Measurements from ENCODE around the gene ACCS.

ACCS gene

GRCh38 chr11:44080951-44081350 lies 14.9 kb downstream of the ACCS start:
- no peak for TF ChIP-seq SIN3A (IDR thresholded peaks at IDR 0.05; ENCODE audit: borderline replicate concordance, insufficient read depth, low read length)
- TF ChIP-seq TAF1 (IDR thresholded peaks at IDR 0.05; ENCODE audit: borderline replicate concordance, insufficient read depth, low read length): no peak
- TF ChIP-seq FOXP2 (optimal IDR thresholded peaks at IDR 0.05; ENCODE audit: borderline replicate concordance, extremely low read depth, extremely low read length, insufficient read depth): no peak
- TF ChIP-seq POLR2AphosphoS5 (IDR thresholded peaks at IDR 0.05; ENCODE audit: low read depth, low read length): no peak
- TF ChIP-seq REST (IDR thresholded peaks at IDR 0.05; ENCODE audit: insufficient read depth in 1 of 2, low read depth in 2 of 2, low read length in 2 of 2): no peak

- TF ChIP-seq SIN3A (IDR thresholded peaks at IDR 0.05; ENCODE audit: borderline replicate concordance, insufficient read depth, low read length): no peak
- TF ChIP-seq POLR2AphosphoS5 (IDR thresholded peaks at IDR 0.05; ENCODE audit: low read depth, low read length): no peak
- no peak for TF ChIP-seq FOXP2 (optimal IDR thresholded peaks at IDR 0.05; ENCODE audit: borderline replicate concordance, extremely low read depth, extremely low read length, insufficient read depth)
- TF ChIP-seq REST (IDR thresholded peaks at IDR 0.05; ENCODE audit: insufficient read depth in 1 of 2, low read depth in 2 of 2, low read length in 2 of 2): no peak
- TF ChIP-seq TAF1 (IDR thresholded peaks at IDR 0.05; ENCODE audit: borderline replicate concordance, insufficient read depth, low read length): no peak
Observed at GRCh38 chr11:44082645-44083044, 16.6 kb downstream of the ACCS start.

- TF ChIP-seq TAF1 (IDR thresholded peaks at IDR 0.05; ENCODE audit: borderline replicate concordance, insufficient read depth, low read length) (no peak), POLR2AphosphoS5 (IDR thresholded peaks at IDR 0.05; ENCODE audit: low read depth, low read length) (no peak), SIN3A (IDR thresholded peaks at IDR 0.05; ENCODE audit: borderline replicate concordance, insufficient read depth, low read length) (no peak), REST (IDR thresholded peaks at IDR 0.05; ENCODE audit: insufficient read depth in 1 of 2, low read depth in 2 of 2, low read length in 2 of 2) (no peak), FOXP2 (optimal IDR thresholded peaks at IDR 0.05; ENCODE audit: borderline replicate concordance, extremely low read depth, extremely low read length, insufficient read depth) (no peak)
Observed at GRCh38 chr11:44083433-44083832, 17.4 kb downstream of the ACCS start.

- TF ChIP-seq POLR2AphosphoS5 (IDR thresholded peaks at IDR 0.05; ENCODE audit: low read depth, low read length) (no peak), TAF1 (IDR thresholded peaks at IDR 0.05; ENCODE audit: borderline replicate concordance, insufficient read depth, low read length) (no peak), FOXP2 (optimal IDR thresholded peaks at IDR 0.05; ENCODE audit: borderline replicate concordance, extremely low read depth, extremely low read length, insufficient read depth) (no peak), SIN3A (IDR thresholded peaks at IDR 0.05; ENCODE audit: borderline replicate concordance, insufficient read depth, low read length) (no peak), REST (IDR thresholded peaks at IDR 0.05; ENCODE audit: insufficient read depth in 1 of 2, low read depth in 2 of 2, low read length in 2 of 2) (no peak)
Observed at GRCh38 chr11:44083906-44084305, 17.8 kb downstream of the ACCS start.

- TF ChIP-seq SIN3A (IDR thresholded peaks at IDR 0.05; ENCODE audit: borderline replicate concordance, insufficient read depth, low read length) (no peak), TAF1 (IDR thresholded peaks at IDR 0.05; ENCODE audit: borderline replicate concordance, insufficient read depth, low read length) (no peak), FOXP2 (optimal IDR thresholded peaks at IDR 0.05; ENCODE audit: borderline replicate concordance, extremely low read depth, extremely low read length, insufficient read depth) (no peak), REST (IDR thresholded peaks at IDR 0.05; ENCODE audit: insufficient read depth in 1 of 2, low read depth in 2 of 2, low read length in 2 of 2) (no peak), POLR2AphosphoS5 (IDR thresholded peaks at IDR 0.05; ENCODE audit: low read depth, low read length) (no peak)
Observed at GRCh38 chr11:44085330-44085729, 19.3 kb downstream of the ACCS start.
